HG02884 (cell line): Measurements from ENCODE around the gene YPEL2.
"Not testable (repeated sequence)": the region's sequence is repeated elsewhere in the genome, so short reads cannot be mapped to it uniquely, and the experiment has no call there.

Experiments
- ATAC-seq: cut with Tn5 transposase; IDR thresholded peaks from one replicate; pipeline ENCODE4 v1.9.1; 2021; ENCODE audit warnings: mild to moderate bottlenecking, moderate library complexity; ENCODE audit not compliant: unreplicated experiment

Gene YPEL2

DNA sequence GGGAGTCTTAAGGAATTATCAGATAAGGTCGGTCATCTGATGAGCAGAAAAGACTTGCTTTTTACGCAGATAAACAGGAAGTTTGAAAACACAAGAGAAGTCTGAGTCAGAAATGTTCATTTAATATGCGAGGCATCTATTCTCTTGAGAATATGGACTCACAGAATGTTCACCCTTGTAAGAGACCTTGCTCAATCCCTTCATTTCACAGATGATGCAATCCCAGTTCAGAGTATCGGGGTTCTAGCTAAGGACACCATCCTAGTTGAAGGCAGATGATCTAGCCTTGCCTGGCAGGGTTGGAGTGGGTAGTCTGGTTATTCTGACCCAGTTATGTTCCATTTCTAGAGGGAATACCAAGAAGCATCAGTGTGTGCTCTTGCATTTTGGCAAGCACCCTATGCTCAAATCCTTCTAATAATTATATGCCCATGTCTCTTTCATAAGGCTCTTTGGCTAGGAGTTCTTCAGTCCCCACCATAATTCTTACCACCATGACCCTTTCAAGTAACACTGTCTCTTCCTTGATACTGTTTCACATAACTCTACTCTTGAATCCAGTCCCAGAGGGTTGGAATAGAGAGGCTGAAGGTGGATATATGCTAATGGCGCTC is 42.5 kb downstream of the YPEL2 start:
- ATAC-seq, result no peak

DNA sequence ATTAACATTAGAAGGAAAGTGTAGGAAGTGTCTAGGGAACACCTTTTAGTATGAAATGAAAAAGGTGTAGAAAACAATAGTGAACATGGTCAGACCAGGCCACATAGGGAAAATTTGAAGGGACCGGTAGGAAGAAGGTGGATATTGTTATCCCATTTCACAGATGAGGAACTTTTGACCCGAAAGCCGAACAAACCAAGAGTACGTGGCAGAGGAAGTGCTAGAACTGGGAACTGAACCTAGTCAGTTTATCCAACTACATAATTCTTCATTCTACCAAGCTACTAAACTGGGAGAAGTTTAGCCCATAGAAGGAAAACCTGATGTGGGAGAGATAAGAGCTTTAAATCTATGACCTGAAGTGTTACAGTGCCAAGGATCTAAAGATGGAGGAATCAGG is 43.2 kb downstream of the YPEL2 start:
- ATAC-seq, result no peak

DNA sequence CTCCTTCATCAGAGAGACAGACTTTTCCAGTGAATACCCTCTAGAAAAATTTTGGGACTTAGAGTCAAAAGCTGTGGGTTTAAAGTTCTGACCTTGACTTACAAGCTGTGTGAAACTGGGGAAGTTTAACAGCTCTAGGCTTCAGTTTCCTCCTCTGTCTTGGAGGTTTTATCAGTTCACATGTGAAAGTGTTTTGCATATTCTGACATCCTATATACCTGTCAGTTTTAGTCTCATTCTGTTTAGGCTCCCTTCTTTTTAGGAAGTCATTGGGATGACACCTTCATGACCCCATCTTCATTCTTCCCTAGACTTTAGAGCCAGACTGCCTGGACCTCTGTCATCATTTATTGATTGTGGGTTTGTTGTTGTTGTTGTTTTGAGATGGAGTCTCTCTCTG is 44.4 kb downstream of the YPEL2 start:
- no peak for ATAC-seq

DNA sequence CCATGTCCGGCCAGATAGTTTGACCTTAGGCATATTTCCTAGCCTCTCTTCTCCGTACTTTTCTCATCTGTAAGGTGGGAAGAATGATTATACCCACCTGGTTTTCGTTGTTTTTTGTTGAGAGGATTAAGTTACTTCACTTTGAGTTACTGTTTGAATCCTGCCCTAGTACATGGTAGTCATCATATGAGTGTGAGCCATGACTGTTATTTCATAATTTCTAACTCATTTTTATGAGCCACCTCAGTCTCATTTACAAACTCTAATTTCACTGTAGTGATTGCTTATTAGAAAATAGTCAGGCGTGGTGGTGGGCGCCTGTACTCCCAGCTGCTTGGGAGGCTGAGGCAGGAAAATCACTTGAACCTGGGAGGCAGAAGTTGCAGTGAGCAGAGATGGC is 45.1 kb downstream of the YPEL2 start:
- ATAC-seq, result no peak

DNA sequence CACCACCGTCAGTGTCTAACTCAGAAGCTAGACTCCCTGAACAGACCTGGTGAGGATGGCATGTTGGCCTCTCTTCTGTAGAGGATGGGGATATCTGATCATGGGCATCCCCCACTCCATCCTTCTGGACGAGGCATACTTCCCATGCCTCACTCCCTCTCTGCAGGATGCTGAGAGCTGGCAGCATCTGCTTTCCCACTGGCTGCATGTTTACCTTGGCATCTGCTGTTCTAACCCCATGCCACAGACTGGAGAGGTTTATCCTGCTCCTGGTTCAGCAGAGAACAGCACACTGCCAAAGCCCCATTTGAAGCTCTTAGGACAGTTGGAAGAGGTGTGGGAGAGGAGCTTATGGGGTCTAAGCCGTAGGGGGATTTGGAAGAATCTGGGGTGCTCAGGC is 46.0 kb downstream of the YPEL2 start:
- no peak for ATAC-seq

DNA sequence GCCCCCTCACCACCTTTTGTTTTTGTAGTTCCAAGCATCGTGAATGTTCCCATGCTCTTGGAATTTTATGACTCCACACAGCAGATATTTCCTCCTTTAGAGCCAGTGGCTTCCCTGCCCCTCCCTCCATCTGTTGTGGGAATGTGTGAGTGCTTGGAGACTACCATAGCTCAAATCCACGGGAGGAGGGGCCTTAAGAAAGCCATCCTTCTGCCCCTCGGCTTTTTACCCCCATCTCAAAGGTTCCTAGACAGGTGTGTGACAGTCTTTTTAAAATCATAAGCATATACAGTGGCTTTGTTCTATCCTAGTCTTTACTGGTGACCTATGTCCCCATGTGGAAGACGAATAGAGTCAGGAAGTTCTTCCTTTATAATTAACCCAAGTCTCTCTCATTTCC is 47.2 kb downstream of the YPEL2 start:
- ATAC-seq, result no peak

DNA sequence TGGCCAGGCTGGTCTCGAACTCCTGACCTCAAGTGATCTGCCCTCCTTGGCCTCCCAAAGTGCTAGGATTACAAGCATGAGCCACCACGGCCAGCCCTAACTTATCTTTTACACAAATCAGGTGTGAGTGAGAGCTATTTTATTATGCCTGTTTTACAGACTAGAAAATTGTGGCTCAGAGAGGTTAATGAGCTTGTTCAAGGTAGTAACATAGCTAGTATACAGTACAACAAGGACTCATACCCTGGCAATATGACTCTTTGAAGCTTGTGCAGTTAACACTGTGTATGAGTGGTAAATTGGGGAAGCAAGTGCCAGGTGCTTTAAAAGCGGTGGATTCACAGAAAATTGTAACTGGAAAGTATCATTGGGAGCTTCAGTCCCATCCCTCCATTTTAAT is 49.0 kb downstream of the YPEL2 start:
- ATAC-seq, result no peak

DNA sequence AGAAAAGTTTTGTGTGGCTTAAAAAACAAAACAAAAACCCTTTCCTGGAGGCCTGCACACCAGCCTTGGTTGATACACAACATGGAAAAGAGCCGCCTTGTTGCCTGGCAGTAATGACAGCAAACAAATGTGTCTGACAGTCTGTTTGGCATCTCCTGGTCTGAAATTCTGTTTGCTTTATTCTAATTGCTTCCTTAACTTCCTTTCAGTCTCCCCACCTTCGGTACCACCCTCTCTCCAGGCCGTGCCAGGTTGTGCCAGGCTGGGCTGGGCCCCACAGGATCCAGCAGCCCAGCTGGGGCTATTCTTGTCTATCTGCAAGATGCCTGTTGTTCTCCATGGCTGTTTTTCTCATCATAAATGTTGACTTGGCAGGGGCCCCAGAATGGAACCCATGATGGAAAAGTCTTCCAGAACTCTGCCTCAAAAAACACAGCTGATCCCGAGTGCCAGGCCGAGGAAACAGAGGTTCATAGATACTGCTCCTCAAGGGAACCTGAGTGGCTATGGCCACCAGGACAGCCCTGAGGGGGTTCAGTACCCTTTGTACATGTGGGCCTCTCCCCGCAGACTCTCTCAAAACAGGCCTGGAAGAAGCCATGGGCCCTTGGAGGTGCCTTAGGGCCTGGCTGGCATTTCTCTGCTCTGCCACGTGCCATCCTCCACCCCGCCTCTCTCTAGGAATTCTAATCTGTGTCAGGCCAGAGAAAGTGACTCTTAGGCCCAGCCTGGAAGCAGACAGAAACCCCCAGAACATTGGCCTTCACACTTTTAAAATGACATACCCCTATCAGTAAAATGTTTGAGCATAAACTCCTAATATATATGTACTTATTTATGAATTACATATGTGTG is 50.5 kb downstream of the YPEL2 start:
- no peak for ATAC-seq

DNA sequence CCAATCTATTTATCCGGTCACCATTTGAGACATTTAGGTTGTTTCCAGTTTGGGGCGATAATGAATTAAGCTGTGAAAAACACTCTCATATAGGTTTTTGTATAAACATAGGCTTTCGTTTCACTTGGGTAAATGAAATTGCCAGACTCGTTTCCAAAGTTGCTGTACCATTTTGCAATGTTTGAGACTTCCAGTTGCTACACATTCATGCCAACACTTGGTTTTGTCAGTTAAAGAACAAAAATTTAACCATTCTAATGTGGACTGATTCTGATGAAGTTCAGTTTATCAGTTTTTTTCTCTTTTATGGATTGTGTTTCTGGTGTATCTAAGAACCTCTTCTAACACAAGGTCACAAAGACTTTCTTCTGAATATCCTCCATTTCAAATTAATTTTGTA is 52.4 kb downstream of the YPEL2 start:
- no peak for ATAC-seq

DNA sequence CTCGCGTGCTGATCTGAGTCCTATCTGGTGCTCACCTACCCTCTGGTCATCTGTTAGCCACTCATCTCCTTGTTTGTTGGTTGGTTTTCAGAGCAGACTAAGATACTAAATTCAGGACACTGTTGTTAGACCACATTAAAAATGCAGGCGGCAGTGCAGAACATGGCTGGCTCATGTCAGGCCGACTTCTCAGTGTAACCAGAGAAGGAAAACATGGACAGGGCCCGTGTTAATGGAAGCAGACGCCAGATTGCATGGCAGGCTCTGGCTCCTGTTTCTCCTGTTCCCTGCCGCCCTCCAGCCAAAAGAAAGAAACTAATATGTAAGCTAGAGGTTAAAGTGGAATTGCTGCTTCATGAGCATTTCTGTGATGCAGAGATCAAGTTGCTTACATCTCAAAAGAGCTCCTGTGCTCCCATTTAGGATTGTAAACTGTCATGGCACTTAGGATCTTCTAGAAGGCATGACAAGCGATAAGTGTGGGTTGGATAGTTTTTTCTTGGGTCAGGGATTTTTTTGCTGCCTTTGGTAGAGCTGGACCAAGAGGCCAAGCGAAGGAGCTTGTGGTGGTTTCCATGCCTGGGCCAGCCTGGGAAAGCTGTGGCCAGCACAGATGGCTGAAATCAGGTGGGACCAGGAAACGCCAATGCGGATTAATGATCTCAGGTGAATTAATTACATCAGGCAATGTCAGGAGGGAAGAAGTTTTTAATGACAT is 56.1 kb downstream of the YPEL2 start:
- ATAC-seq, result no peak

DNA sequence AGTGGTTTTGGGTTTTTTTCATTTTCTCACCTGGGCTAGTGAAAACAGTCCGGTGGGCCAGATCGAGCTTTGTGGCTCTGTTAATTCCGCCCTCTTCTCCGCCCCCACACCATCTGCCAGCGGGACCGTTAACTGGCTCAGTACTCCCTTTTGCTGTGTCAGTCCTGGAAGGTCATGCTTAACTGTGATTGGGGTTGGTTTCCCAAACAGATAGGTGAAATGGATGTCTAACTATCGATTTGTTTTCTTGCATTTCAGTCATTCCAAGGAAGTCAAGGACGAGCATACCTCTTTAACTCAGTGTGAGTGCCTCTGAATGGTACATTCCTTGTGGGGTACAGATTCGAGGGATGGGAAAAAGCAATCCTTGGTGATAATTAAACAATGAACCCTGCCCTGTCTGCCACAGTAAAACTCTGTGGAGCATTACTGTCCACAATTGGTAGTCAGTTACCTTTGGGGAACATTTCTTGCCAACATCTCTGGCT is 56.7 kb downstream of the YPEL2 start:
- no peak for ATAC-seq

DNA sequence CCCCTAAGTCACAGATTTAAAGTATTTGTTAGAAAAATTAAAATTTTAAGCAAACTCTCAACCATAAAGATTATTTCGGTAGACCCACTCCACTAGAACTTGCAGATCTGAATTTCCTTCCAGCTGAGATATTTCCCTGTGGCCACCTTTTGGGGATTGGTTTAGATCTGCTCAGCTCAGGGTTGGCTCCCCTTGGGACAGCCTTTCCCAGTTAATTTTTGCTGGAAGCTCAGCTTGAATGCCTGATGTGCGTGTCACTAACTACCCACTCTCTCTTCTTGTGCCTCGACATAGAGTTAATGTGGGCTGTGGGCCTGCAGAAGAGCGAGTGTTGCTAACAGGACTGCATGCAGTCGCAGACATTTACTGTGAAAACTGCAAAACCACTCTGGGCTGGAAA is 57.6 kb downstream of the YPEL2 start:
- ATAC-seq, result no peak

DNA sequence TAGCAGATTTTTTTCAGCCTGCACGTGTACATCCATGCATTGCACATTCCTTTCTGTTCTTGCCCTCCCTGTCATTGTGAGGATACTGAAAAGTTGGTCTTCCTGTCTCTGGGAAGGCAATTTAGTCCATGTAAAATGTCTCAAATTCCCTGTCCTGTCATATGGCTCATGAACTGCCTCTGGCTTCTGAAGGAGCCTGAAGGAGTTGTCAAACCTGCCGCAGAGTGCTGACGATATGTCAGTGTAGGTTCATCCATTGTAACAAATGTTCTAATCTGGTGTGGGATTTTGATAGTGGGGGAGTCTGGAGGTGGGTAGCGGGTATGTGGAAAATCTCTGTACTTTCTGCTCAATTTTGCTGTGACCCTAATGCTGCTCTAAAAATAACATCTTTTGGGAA is 59.6 kb downstream of the YPEL2 start:
- no peak for ATAC-seq

DNA sequence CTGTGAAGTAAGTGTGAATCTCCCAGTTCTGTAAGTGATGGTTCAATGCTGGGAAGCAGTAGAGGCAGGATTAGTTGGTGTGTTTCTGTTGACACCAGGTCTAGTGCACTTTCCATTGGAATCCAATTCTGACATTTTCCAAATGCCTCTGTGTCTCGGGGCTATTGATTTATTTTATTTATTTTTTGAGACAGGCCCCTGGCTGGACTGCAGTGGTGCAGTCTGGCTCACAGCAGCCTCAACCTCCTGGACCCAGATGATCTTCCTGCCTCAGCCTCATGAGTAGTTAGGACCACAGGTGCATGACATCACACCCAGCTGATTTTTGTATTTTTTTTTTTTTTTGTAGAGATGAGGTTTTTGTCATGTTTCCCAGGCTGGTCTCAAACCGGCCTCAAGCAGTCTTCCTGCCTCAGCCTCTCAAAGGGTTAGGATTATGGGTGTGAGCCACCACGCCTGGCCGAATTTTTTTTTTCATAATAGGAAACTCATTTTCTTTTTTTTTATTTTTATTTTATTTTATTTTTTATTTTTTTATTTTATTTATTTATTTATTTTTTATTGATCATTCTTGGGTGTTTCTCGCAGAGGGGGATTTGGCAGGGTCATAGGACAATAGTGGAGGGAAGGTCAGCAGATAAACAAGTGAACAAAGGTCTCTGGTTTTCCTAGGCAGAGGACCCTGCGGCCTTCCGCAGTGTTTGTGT is 61.7 kb downstream of the YPEL2 start:
- no peak for ATAC-seq

DNA sequence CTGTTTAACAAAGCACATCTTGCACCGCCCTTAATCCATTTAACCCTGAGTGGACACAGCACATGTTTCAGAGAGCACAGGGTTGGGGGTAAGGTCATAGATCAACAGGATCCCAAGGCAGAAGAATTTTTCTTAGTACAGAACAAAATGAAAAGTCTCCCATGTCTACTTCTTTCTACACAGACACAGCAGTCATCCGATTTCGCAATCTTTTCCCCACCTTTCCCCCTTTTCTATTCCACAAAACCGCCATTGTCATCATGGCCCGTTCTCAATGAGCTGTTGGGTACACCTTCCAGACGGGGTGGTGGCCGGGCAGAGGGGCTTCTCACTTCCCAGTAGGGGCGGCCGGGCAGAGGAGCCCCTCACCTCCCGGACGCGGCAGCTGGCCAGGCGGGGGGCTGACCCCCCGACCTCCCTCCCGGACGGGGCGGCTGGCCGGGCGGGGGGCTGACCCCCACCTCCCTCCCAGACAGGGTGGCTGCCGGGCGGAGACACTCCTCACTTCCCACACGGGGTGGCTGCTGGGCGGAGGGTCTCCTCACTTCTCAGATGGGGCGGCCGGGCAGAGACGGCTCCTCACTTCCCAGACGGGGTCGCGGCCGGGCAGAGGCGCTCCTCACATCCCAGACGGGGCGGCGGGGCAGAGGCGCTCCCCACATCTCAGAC is 62.4 kb downstream of the YPEL2 start:
- not testable (repeated sequence) for ATAC-seq

DNA sequence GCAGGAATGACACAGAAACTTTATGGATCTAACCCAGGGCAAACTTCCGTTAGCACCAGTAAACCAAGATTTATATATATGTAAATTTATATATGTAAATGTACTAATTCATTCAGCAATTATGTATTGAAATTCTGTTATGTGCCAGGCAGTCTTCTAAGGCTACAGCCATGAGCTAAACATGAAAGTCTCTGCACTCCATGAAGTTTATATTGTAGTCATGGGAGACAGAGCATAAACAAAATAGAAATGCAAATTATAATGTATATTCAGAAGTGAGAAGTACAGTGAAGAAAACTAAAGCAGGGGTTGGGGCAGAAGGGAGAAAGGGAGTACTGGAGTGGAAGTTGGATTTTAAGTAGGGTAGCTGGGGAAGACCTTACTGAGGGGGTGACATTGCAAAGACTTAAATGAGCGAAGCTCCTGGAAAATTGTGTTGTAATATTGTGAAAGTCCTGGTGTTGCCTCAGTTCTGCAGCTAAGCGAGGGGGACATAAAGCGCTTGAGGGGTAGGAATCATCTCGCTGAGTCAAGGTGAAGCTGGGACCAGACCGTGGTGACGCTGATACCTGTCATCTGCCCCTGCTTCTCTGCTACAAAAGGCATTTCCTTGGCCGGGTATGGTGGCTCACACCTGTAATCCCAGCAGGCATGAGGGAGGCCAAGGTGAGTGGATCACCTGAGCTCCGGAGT is 64.8 kb downstream of the YPEL2 start:
- ATAC-seq, result no peak

DNA sequence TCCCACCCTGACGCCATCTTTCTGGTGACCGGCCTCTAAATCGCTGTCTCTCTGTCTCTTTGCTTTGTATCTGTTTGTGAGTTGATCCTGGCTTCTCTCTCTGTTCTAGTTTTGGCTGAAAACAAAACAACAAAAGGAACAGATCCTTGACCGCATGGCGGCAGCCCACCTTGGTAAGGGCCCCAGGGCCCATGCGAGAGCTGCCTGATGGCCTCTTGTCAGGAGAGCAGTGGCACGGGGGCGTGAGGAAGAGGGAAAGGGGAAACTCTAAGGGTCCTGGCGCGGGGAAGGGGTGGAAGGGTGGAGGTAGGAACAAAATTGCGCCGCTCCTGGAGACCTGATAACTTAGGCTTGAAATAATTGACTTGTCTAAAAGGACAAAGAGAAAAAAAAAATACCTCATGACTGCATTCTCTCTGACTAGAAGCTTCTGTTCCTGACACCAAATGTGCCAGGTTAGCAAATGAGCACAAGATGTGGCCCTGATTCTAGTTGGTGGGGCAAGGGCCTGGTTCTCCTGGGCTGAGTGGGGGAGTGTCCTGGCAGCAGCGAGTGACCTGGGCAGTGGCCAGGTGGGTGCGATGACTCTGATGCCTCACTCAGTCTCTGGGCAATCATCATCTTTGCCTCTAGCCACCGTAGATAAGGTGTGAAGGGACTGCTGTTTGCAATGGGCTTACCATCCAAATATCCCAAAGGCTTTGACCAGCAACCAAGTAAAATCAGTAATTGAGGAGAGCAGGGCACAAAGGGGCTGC is 66.0 kb downstream of the YPEL2 start:
- no peak for ATAC-seq

DNA sequence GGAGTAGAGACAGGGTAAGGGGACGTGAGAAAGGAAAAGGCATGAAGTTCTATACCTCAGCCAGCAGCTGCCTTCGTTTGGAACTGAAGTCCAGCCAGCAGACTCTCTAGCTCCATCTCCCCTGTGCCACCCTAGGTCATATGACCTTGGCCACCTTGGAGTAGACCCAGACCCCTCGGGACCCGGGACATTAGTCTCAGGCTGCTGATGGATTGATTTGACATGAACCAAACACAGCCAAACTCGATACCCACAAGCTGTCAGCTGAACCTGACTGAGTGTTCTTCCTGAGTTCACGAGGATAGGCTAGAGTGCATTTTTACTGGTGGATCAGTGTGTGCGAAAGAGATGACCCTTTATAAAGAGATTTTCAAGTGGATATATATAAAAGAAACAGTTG is 68.5 kb downstream of the YPEL2 start:
- no peak for ATAC-seq

DNA sequence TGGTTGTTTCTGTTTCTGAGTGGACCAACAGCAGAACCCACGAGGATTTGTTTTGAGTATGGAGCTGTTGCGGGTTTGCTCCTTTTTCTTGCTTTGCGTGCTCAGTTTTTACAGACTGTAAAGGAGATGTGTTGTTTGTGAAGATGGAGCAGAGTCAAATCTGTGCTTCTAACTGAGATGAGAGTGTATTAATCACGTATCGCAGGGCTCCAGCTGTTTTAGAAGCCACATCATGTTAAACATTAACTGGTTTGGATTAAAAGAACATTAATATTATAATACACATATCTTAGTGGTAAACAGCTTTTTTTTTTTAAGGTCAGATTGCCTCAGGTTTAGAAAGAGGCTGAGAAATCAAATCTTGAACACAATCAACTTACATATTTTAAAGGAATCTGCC is 69.4 kb downstream of the YPEL2 start:
- no peak for ATAC-seq
